AG09319 (cell line): ENCODE results near the gene KRTAP10-9.
"Not testable (repeated sequence)": the region's sequence is repeated elsewhere in the genome, so short reads cannot be mapped to it uniquely, and the experiment has no call there.

Source experiments
- DNase-seq: peaks from one replicate; pipeline ENCODE4 v3.0.0-alpha.2; 2010; ENCODE audit warnings: low read depth; ENCODE audit errors: extremely low read depth
- TF ChIP-seq, protein P1 (sequence below): IDR thresholded peaks from 2 replicates; pipeline ENCODE4 v1.5.1; 2011; ENCODE audit warnings: low read depth, mild to moderate bottlenecking, inconsistent platforms, low read length, moderate library complexity

KRTAP10-9 gene

GRCh38 chr21:44657635-44658540, 31.0 kb downstream of the KRTAP10-9 start, which contains the start of gene KRTAP12-3:
Gene KRTAP12-3 (plus strand): TSS chr21:44657932. CDS start chr21:44657980, 48 bp downstream.
- TF ChIP-seq, protein P1, sequence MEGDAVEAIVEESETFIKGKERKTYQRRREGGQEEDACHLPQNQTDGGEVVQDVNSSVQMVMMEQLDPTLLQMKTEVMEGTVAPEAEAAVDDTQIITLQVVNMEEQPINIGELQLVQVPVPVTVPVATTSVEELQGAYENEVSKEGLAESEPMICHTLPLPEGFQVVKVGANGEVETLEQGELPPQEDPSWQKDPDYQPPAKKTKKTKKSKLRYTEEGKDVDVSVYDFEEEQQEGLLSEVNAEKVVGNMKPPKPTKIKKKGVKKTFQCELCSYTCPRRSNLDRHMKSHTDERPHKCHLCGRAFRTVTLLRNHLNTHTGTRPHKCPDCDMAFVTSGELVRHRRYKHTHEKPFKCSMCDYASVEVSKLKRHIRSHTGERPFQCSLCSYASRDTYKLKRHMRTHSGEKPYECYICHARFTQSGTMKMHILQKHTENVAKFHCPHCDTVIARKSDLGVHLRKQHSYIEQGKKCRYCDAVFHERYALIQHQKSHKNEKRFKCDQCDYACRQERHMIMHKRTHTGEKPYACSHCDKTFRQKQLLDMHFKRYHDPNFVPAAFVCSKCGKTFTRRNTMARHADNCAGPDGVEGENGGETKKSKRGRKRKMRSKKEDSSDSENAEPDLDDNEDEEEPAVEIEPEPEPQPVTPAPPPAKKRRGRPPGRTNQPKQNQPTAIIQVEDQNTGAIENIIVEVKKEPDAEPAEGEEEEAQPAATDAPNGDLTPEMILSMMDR = no peak
- no peak for DNase-seq

GRCh38 chr21:44658541-44658910, 31.6 kb downstream of the KRTAP10-9 start:
- TF ChIP-seq, protein P1 = no peak
- DNase-seq = no peak

- no peak for DNase-seq
- TF ChIP-seq, protein P1 = no peak
These were observed 32.2 kb downstream of the KRTAP10-9 start for GRCh38 chr21:44658913-44659595.

DNA sequence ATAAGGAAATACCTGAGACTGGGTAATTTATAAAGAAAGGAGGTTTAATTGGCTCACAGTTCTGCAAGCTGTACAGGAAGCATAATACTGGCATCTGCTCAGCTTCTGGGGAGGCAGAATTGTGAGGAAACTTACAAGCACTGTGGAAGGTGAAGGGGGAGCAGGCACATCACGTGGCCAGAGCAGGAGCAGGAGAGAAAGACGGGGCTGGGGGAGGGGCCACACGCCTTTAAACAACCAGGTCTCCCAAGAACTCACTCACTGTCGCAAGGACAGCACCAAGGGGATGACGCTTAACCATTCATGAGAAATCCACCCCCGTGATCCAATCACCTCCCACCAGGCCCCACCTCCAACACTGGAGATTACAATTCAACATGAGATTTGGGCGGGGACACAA, 34.7 kb downstream of the KRTAP10-9 start:
- DNase-seq = not testable (repeated sequence)

GRCh38 chr21:44664691-44665090, 37.8 kb downstream of the KRTAP10-9 start:
- no peak for DNase-seq
- TF ChIP-seq, protein P1 = no peak

DNA sequence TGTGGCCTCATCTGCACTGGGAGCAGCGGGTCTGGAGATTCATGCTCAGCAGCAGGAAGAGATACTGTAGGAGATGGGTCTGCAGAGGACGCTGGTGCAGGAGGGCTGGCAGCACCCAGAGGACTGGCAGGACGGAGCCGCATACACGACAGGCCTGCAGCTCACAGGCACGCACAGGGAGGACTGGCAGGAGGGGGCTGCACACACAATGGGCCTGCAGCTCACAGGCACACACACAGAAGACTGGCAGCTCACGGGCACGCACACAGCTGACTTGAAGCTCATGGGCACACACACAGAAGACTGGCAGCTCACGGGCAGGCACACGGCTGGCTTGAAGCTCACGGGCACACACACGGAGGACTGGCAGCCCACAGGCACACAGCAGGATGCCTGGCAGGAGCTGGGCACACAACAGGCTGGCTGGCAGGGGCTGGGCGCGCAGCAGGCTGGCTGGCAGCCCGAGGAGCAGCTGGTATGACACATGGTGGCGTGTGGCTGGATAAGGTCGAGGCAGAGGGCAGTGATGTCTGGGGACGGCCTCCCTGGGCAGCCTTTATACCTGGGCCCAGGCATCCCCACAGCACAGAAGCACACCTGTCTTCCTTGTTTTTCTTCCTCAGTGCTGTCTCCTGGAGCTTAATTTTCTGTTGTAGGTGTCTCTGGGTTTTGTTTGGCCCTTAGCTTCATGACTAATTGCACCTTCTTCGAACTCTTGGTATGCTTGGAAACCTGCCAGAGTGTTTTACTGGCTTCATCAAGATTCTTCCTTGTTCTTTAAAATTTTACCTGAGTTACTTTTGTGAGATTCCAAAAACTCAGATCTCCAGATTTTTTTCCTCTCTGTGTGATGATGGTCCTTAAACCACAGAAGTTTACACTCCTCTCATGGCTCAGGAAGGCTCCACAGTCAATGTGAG, 39.8 kb downstream of the KRTAP10-9 start, which contains the start of gene KRTAP12-2:
KRTAP12-2 (minus strand) TSS at position 527 of the 920 bp plus-strand sequence; CDS start at position 486, 41 bp downstream.
- TF ChIP-seq, protein P1 = no peak
- no peak for DNase-seq

- TF ChIP-seq, protein P1 = no peak
These were observed 40.7 kb downstream of the KRTAP10-9 start for GRCh38 chr21:44667612-44668011.

More at GRCh38 chr21:44667612-44668011, 40.7 kb downstream of the KRTAP10-9 start:
- no peak for DNase-seq
